Glomerular visceral epithelial cell (primary cell): ENCODE measurements around the gene ADAM12.

ENCODE experiments used
- DNase-seq: peaks from one replicate; pipeline ENCODE4 v3.0.0-alpha.2; 2016; ENCODE audit errors: extremely low spot score

The ADAM12 gene

DNA sequence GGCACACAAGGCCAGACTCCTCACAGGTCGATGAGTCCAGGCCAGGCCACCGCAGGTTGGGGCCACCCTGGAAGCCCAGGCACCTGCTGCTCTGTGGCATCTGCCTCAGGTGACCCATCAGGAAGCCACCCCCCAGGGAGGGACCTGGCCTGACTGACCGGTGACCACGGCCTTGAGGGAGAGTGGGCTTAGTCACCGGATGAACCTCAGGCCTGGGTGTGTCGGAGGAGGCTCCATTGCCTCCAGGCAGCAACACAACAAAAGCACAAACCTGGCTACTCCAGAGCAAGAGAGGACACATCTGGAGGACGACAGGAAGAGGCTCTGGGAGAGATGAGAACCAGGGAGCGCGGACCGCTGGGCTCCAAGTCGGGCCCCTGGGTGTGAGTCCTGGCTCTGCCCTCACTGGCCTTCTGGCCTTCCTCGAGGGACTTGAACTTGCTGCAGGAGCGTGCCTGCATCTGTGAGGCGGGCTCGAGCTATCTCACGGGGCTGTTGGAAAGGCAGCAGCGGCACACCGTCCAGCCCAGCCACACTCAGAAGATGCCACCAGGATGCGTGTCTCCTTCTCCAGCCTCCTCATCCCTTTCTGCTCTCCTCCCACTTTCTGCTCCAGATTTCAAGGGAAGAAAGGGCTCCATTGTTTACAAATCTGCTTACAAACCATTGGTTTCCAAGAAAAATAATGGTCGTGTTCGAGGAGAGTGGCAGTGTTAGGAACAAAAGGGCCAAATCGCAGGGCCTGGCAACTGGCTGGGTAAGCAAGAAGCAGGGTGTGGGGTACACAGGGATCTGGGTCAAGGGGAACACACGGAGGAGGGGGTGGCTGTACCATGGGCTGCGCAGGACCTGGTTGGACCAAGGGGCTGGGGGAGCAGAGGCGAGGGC lies 152.9 kb downstream of the ADAM12 start:
- peak; percentile 23 for DNase-seq

- DNase-seq = no peak
Observed at GRCh38 chr10:126234630-126235029, 153.6 kb downstream of the ADAM12 start.

DNA sequence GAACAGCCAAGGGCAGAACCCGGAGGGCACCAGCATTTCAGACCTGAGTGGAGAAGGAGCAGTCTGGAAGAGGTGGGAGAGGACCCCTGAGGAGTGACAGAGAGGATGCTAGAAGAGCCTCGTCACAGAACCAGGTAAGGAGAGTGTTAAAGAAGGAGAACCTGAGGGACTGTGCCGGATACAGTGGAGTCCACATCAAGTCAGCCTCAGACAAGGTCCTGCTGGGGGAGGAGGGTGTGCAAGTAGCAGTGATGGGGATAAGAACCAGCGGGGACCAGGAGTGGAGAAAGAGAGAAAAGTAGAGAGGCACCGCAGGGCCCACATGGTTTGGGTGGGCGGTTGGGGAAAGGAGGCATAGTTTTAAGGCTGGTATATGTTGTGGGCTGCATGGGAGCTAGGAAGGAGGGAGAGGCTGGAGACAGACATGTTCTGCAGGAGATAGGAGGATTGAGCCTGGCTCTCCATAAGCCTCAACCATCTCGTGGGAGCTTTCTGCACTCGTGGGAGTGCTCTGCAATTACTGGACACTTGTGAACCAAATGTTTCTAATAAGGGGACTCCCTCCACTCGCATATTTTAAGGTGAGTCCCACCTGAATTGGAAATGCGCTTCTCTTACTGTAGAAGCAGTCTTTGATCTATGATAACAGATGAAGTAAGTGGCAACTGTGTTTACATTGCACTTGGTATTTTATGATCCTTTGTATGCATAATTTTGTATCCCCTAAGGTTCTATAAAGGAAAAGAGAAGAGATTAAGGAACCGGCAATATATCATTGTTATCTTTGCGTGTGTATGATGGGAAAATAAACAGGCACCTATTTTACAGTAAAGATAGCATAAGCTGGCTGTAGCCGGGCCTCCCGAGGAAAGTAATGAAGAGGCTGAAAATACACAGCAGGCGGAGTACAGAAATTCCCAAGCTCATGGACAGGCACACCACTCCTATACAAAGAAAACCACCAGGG lies 154.8 kb downstream of the ADAM12 start:
- no peak for DNase-seq

GRCh38 chr10:126230587-126230986 lies 157.7 kb downstream of the ADAM12 start:
- no peak for DNase-seq

DNA sequence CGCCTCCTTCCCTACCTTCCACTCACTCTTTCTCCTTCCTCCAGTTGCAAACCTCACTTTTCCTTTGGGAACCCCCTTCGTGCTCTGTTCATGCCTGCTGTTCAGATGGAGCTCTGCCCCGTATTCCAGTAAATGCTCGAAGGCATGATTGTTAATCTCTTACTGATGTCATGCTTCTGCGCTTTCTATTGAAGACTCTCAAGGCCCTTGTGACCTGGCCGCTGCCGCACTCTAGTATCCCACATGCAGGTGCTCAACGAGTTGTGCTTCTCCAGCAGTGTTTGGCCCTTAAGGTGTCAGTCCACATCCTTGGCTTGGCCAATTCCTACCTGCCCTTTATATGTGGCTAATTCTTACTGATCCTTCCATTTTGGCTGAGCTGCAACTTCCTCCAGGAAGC lies 158.6 kb downstream of the ADAM12 start:
- no peak for DNase-seq

- peak; percentile 69 for DNase-seq
Observed at GRCh38 chr10:126227762-126228134, 160.5 kb downstream of the ADAM12 start.

GRCh38 chr10:126226988-126227761 lies 161.1 kb downstream of the ADAM12 start:
- DNase-seq = no peak

DNA sequence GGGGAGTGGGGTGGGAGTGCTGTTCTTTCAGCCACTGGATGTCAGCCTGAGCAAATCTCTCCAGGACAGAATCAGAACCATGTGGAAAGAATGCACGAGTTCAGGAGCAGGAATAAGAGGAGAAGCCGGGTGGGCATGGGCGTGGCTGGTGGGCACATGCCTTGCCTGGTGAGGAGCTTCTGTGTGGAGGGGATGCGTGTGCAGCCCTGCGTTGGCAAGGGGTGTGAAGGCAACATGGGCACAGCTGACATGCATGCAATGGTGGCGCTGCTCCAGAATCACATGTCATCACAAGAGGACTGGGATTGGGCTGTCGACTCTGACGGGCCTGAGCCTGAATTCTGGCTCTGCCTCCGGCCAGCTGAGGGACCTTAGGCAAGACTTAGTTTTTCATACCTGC lies 162.1 kb downstream of the ADAM12 start:
- DNase-seq = no peak

DNA sequence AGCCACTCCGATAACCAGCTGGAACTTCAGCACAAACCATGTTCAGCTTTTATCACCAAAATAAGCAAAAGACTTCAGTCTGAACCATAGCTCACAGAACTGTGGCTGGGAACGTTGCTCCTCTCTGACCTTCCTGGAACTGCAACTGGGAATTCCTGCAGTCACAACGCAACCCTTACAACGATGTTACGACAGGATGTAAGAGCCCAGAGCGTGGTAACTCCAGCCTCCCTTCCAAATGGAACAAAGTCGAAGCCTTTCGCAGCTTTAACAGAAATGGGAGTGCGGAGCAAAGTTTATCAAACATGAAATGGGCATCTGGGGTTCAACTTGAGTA lies 162.6 kb downstream of the ADAM12 start:
- no peak for DNase-seq

GRCh38 chr10:126224967-126225671 lies 163.2 kb downstream of the ADAM12 start:
- DNase-seq = no peak

DNA sequence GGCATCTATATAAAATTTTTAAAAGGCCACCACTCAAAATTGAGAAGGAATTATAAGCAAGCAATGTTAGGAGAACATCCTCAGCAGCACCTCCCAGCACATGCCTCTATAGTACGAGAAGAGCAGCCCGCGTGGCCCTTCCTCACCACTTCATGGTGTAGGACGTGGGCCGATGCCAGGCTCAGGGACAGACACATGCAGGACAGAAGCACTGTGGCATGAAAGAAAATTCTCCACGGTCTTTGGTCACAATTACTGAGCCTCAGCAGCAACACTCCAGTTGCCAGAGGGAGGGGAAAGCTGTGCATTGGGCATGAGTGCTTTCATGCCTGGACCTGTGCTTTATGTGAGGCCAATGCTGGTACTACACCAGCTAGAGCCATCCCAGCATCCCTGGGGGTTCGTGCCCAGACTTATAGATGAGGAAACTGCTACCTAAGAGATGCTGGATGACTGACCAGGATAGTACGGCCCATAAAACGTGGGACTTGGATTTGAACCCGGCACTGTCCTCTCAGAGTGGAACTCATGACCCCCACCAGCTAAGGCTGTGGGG lies 164.7 kb downstream of the ADAM12 start:
- peak; percentile 43 for DNase-seq

GRCh38 chr10:126222736-126223511 lies 165.4 kb downstream of the ADAM12 start:
- no peak for DNase-seq

DNA sequence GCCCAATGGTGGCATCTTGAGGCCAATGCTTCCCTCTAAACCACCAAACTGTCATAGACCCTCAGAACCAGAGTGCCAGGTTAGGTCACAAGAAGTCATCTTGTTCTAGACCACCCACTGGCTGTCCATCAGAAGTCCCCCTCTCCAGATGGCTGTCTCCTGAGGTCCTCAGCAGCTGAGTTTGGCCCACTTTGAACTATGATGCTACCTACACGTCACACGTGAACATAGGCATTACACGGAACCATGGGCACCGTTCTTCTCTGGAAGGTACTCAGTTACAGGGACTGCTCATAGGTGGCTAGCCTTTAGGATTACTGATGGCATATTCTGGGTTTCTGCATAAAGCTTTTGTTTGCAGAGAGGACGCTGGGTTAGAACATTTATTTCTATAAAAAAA lies 166.4 kb downstream of the ADAM12 start:
- no peak for DNase-seq

GRCh38 chr10:126218778-126219649 lies 169.3 kb downstream of the ADAM12 start:
- no peak for DNase-seq

DNA sequence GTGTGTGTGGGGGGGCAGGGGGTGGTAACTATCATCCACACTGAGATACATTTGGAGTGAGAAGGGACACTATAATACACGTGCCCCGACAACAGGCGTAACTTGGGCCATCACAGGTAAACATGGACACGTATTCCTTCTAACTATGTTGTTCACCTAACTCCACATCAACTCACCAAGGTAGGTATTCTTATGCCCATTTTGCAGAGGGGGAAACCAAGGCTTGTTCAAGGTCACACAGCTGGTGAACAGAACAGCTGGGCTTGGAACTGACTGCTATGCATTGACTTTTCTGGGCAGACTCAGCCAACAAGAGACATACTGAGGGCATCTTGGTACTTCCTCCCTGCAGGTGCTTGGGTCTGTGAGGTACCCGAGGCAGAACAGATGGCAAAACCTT lies 170.1 kb downstream of the ADAM12 start:
- DNase-seq = no peak

DNA sequence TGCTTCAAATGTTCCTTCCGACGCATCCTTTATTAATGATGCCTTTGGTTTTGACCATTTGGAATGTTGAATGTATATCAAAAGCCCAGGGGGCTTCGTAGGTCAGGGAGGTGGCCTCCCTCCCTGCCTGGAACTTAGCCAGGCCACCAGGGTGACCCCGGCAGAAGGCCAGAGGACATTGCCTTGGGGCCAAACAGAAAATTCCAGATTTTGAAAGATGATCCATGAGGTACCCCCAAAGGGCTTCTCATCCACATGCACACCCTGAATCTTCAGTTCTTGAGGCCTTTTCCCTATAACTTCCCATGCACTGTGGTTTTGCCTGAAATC lies 171.7 kb downstream of the ADAM12 start:
- no peak for DNase-seq

- DNase-seq = no peak
Observed at GRCh38 chr10:126215746-126216631, 172.3 kb downstream of the ADAM12 start.

DNA sequence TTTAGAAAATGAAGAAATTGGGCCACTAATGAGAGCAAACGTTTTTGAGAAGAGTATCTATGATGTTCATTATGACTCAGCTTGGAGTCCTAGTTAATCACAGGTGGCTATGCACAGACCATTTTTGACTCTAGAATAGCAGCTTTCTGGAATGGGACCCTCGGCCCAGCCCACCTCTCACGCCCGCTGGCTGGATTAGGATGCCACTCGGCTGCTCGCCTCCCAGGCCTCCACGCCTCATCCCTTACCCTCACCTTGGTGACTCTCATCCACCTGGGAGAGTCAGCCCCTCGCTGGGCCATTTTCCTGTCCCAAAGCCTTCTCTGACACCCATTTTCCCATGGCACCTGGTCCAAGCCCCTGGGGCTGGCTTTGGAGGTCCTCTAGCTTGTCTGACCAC lies 173.6 kb downstream of the ADAM12 start:
- DNase-seq = no peak
